Measurements from ENCODE around the gene HHLA2.
A peak's percentile ranks its signal among the peaks of the same experiment; 100 is the strongest.

The HHLA2 gene

DNA sequence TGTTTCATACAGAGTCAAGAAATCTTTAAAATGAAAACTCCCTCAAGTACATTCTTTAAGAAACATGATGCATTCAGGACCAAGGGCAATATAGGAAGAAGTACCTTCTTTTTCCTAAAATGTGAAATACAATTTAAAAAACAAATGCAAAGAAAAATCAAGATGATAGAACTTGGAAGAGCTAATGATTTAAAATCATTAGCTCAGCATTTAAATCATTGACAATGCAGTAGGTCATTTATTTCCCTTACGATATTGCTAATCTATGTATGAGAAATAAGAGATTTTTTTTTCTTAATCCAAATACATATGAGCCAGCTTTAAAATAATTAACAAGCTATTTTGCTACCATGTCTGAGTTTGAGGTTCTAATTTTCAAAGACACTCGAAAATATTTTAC lies 105.5 kb downstream of the HHLA2 start:
- no peak for DNase-seq (ENCODE audit: extremely low read depth, low read depth)
- TF ChIP-seq, protein P1, sequence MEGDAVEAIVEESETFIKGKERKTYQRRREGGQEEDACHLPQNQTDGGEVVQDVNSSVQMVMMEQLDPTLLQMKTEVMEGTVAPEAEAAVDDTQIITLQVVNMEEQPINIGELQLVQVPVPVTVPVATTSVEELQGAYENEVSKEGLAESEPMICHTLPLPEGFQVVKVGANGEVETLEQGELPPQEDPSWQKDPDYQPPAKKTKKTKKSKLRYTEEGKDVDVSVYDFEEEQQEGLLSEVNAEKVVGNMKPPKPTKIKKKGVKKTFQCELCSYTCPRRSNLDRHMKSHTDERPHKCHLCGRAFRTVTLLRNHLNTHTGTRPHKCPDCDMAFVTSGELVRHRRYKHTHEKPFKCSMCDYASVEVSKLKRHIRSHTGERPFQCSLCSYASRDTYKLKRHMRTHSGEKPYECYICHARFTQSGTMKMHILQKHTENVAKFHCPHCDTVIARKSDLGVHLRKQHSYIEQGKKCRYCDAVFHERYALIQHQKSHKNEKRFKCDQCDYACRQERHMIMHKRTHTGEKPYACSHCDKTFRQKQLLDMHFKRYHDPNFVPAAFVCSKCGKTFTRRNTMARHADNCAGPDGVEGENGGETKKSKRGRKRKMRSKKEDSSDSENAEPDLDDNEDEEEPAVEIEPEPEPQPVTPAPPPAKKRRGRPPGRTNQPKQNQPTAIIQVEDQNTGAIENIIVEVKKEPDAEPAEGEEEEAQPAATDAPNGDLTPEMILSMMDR (IDR thresholded peaks at IDR 0.05; ENCODE audit: low read depth, low read length, missing control alignments) = no peak
- no peak overlapping the region for H3K4me3 ChIP-seq (replicated peaks; ENCODE audit: low read depth, low read length)

DNA sequence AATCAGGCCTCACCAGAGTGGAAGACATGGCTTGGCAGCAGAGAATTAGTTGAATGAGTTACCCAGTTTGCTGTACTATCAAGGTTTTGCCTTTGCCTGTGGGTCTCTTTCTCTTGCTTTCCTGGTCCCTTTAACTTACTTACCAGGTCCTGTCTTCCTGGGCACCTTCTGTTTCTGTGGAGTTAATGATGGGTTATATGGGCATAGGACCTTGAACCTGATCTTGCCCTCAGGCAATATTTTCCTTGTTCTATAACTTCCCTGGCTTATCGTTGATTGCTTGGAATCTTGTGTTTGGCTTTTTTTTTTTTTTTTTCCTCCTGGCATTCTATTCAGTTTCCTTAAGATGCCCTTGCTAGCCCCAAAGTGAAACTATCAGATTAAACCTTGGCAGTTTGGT lies 106.8 kb downstream of the HHLA2 start:
- TF ChIP-seq, protein P1 (IDR thresholded peaks at IDR 0.05; ENCODE audit: low read depth, low read length, missing control alignments) = no peak
- H3K4me3 ChIP-seq (replicated peaks; ENCODE audit: low read depth, low read length) = no peak overlapping the region
- DNase-seq (ENCODE audit: extremely low read depth, low read depth) = no peak

- TF ChIP-seq, protein P1 (IDR thresholded peaks at IDR 0.05; ENCODE audit: low read depth, low read length, missing control alignments) = no peak
- no peak overlapping the region for H3K4me3 ChIP-seq (replicated peaks; ENCODE audit: low read depth, low read length)
- no peak for DNase-seq (ENCODE audit: extremely low read depth, low read depth)
Observed at GRCh38 chr3:108403686-108404345, 107.5 kb downstream of the HHLA2 start.

GRCh38 chr3:108404368-108404767 lies 108.0 kb downstream of the HHLA2 start:
- no peak for DNase-seq (ENCODE audit: extremely low read depth, low read depth)
- TF ChIP-seq, protein P1 (IDR thresholded peaks at IDR 0.05; ENCODE audit: low read depth, low read length, missing control alignments) = no peak
- no peak overlapping the region for H3K4me3 ChIP-seq (replicated peaks; ENCODE audit: low read depth, low read length)

- TF ChIP-seq, protein P1 (IDR thresholded peaks at IDR 0.05; ENCODE audit: low read depth, low read length, missing control alignments) = no peak
- DNase-seq (ENCODE audit: extremely low read depth, low read depth) = no peak
- no peak overlapping the region for H3K4me3 ChIP-seq (replicated peaks; ENCODE audit: low read depth, low read length)
Observed at GRCh38 chr3:108406063-108406660, 109.8 kb downstream of the HHLA2 start.

GRCh38 chr3:108406661-108407206 lies 110.4 kb downstream of the HHLA2 start:
- no peak overlapping the region for H3K4me3 ChIP-seq (replicated peaks; ENCODE audit: low read depth, low read length)
- peak; percentile 62 for DNase-seq (ENCODE audit: extremely low read depth, low read depth)
- TF ChIP-seq, protein P1 (IDR thresholded peaks at IDR 0.05; ENCODE audit: low read depth, low read length, missing control alignments) = peak; percentile 73
